Endothelial cell of umbilical vein (primary cell): ENCODE results near the gene TMEM145.

Experiments used
- CTCF ChIP-seq, 2 donors: IDR thresholded peaks; 1 replicate in 1 of 2; 2 replicates in 1 of 2; pipeline ENCODE4 v1.5.1; 2011; ENCODE audit warnings: low read length in 2 of 2, mild to moderate bottlenecking in 2 of 2, moderate library complexity in 2 of 2, control low read depth in 1 of 2, inconsistent platforms in 1 of 2, low read depth in 1 of 2; ENCODE audit not compliant: insufficient read depth in 1 of 2; ENCODE audit errors: extremely low read depth in 1 of 2
- EZH2 ChIP-seq: IDR thresholded peaks from 2 replicates; pipeline ENCODE4 v1.6.1; 2012; ENCODE audit warnings: borderline replicate concordance, low read depth, mild to moderate bottlenecking, moderate library complexity, low read length, inconsistent platforms; ENCODE audit not compliant: severe bottlenecking
- MAX ChIP-seq: IDR thresholded peaks from 2 replicates; pipeline ENCODE4 v1.6.1; 2011; ENCODE audit not compliant: insufficient read depth, insufficient read length
- MYC ChIP-seq: IDR thresholded peaks from one replicate; pipeline ENCODE4 v1.6.1; 2011; ENCODE audit warnings: mild to moderate bottlenecking, low read depth, low read length
- POLR2A ChIP-seq: IDR thresholded peaks from 2 replicates; pipeline ENCODE4 v1.6.1; 2012; ENCODE audit warnings: low read depth, mild to moderate bottlenecking, control low read depth, low read length
- POLR2AphosphoS5 ChIP-seq: IDR thresholded peaks from 2 replicates; pipeline ENCODE4 v1.6.1; 2012; ENCODE audit warnings: low read depth, mild to moderate bottlenecking, control low read depth, low read length, moderate library complexity; ENCODE audit not compliant: insufficient read depth

- no peak for TF ChIP-seq CTCF (IDR thresholded peaks at IDR 0.05; ENCODE audit: extremely low read depth in 1 of 2, insufficient read depth in 1 of 2, low read depth in 1 of 2, low read length in 2 of 2)
- no peak for TF ChIP-seq EZH2
- no peak for TF ChIP-seq POLR2A
- TF ChIP-seq MYC, result no peak
- TF ChIP-seq POLR2AphosphoS5, result no peak
- no peak for TF ChIP-seq MAX
These were observed 9.2 kb downstream of the TMEM145 start for GRCh38 chr19:42322305-42322704.
